Heart right ventricle (tissue), 16 donors: ENCODE results near the gene GDAP2. TPM values are rescaled to one million over a fixed set of nuclear protein-coding genes. Genes with fewer than 3 reads are reported as not detected.

Source experiments
- ATAC-seq, 8 donors: fragments of 200-7000 bp; cut with Tn5 transposase; one replicate each; pipeline ENCODE4 v1.9.1; 2020; ENCODE audit warnings: mild to moderate bottlenecking in 8 of 8, moderate library complexity in 8 of 8, moderate number of reproducible peaks in 1 of 8
- DNase-seq, 2 donors: peaks; one replicate each; pipeline ENCODE4 v3.0.0-alpha.2; 2020
- H3K27ac ChIP-seq, 10 donors: fragments of 200-600 bp; sonication (generic) in 2 of 10; one replicate each; pipeline versions ENCODE4 v1.5.0 to v1.8.0; 2020 to 2022; ENCODE audit warnings: mild to moderate bottlenecking in 3 of 10
- H3K27me3 ChIP-seq, 7 donors: fragments of 200-600 bp; one replicate each; pipeline ENCODE4 v1.8.0; 2021 to 2022; ENCODE audit warnings: mild to moderate bottlenecking in 2 of 7
- H3K36me3 ChIP-seq, 9 donors: fragments of 200-600 bp; sonication (generic) in 1 of 9; one replicate each; pipeline versions ENCODE4 v1.5.0 to v1.8.0; 2020 to 2022; ENCODE audit warnings: mild to moderate bottlenecking in 2 of 9
- H3K4me1 ChIP-seq, 9 donors: fragments of 200-600 bp; sonication (generic) in 1 of 9; one replicate each; pipeline versions ENCODE4 v1.5.0 to v1.8.0; 2020 to 2022; ENCODE audit warnings: mild to moderate bottlenecking in 4 of 9
- H3K4me3 ChIP-seq, 10 donors: fragments of 200-600 bp; sonication (generic) in 2 of 10; one replicate each; pipeline versions ENCODE4 v1.5.0 to v1.8.0; 2020 to 2022; ENCODE audit warnings: mild to moderate bottlenecking in 7 of 10, moderate library complexity in 2 of 10
- H3K9me3 ChIP-seq, 11 donors: fragments of 200-600 bp in 10 of 11; sonication (generic) in 2 of 11; one replicate each; pipeline versions ENCODE4 v1.5.0 to v1.8.0; 2013 to 2022; ENCODE audit warnings: mild to moderate bottlenecking in 2 of 11, control low read depth in 1 of 11, moderate library complexity in 1 of 11
- CTCF ChIP-seq, 9 donors: fragments of 200-600 bp; sonication (generic) in 2 of 9; IDR thresholded peaks; one replicate each; pipeline versions ENCODE4 v1.5.0 to v1.8.0; 2021 to 2022; ENCODE audit warnings: antibody characterized with exemption in 9 of 9, mild to moderate bottlenecking in 5 of 9, moderate library complexity in 1 of 9
- WGBS, 2 donors: extraction: QIAGEN DNeasy Blood & Tissue Kit; methylation state at CpG; one replicate each; pipeline ENCODE4 v1.1.7; 2013; ENCODE audit warnings: inconsistent platforms in 1 of 2; 5-methylcytosine and 5-hydroxymethylcytosine counted together
- intact Hi-C, 10 donors: fragments of 100-400 bp; cut with DNase I; formaldehyde crosslinking; loops; one replicate each; pipeline versions ENCODE4 v1.11.1 to v1.14.2; 2022
- long read RNA-seq, 3 donors: library from polyadenylated mRNA; unstranded; transcript quantifications; one replicate each; pipeline ENCODE4 v2.0.0, GENCODE V29; 2020 to 2021
- polyA plus RNA-seq, 2 donors: library from polyadenylated mRNA; stranded (reverse); fragments of 200-250 nt; gene quantifications; one replicate each; pipeline ENCODE4 v1.2.3, GENCODE V29; 2013
- total RNA-seq, 10 donors: library from RNA; stranded (reverse); fragmentation: NEBNext Ultra II Directional in 3 of 10; extraction: Animal tissue kit (Norgen Biotek cat#: 25700) in 3 of 10; gene quantifications; one replicate each; pipeline versions ENCODE4 v1.2.1 to v1.2.4, GENCODE V29; 2021 to 2023
- donor health status: Arrhythmogenic right ventricular cardiomyopathy.
- donor health status: ischemic (EF 13 %, LVEDD 7.1; RV severe dilation, severe dysfunction).
- donor health status: healthy with polysubstance abuse.
- donor health status: DM: no; HTN: yes; CAD: no.
- donor health status: DM: no; HTN: no; CAD: no.
- donor health status: ischemic (EF 25% LVEDD 6.9; RV normal size, moderate dysfunction).
- donor health status: ischemic (EF 25% LVEDD 5.7; RV mildly dilated, moderate dysfunction).
- donor health status: healthy.
- donor health status: DM: yes; HTN: yes; CAD: no.
- donor health status: Ischemic cardiomyopathy.
- donor health status: ischemic (EF 35%, LVEDD 5.7; RV mildly dilated, moderate dysfunction).
- donor health status: nonischemic (EF 11% LVEDD 7.7; RV severe dilation, severe dysfunction).
- donor health status: DM: yes; HTN: yes; CAD: no.
- donor health status: PGD.
- donor health status: ischemic (EF 29% LVEDD 5.4; RV normal size, mild dysfunction).
- donor health status: nonischemic (EF 23%, LVEDD 6.1; RV moderate dilation, normal function).

GDAP2 gene
- total RNA-seq = 10 to 100 TPM; 10.4 to 24.2 (median 20.3) TPM
- 1 to 10 TPM; 1.7 to 3.8 TPM for polyA plus RNA-seq
- long read RNA-seq, donor 1, full-length matches to known transcripts = 5 of 12 reads
- long read RNA-seq, donor 1, partial matches to known transcripts = 2 of 12 reads
- long read RNA-seq, donor 1, other reads (novel, unspliced or antisense) = 5 of 12 reads
- long read RNA-seq, donor 2, full-length matches to known transcripts = 4 of 11 reads
- long read RNA-seq, donor 2, partial matches to known transcripts = 1 of 11 reads
- long read RNA-seq, donor 2, other reads (novel, unspliced or antisense) = 6 of 11 reads
- long read RNA-seq, donor 3, full-length matches to known transcripts = 5 of 14 reads
- long read RNA-seq, donor 3, partial matches to known transcripts = 2 of 14 reads
- long read RNA-seq, donor 3, other reads (novel, unspliced or antisense) = 7 of 14 reads

GRCh38 chr1:117929343-117930172 lies at the start of gene GDAP2, which contains the start of gene WDR3:
TSS of gene GDAP2 (minus strand) at chr1:117929621. CDS start at chr1:117920357, 9,264 bp downstream.
TSS of gene WDR3 (plus strand) at chr1:117929739. CDS start at chr1:117933320, 3,581 bp downstream.
- no peak for TF ChIP-seq CTCF (IDR thresholded peaks at IDR 0.05)
- Histone ChIP-seq H3K4me1 (peaks cover 0 to 58% (median 36%) of the 10 kb centered on the region in 9 donors), H3K27ac (peak within 1 kb of the TSS; percentile 65 to 95 (median 89)), H3K9me3 (no peaks in the 10 kb centered on the region), H3K27me3 (no peaks in the 10 kb centered on the region), H3K4me3 (peak within 1 kb of the TSS; percentile 79 to 97 (median 90)), H3K36me3 (peaks cover 0 to 13% (median 0%) of the 10 kb centered on the region in 9 donors)
- DNase-seq (peak; percentile 94 to 97), ATAC-seq (peak; percentile 97 to 99 (median 99))
- intact Hi-C loops = loop anchor here in 1 of 10 donors (10.0 kb wide), 1 partner anchor 565 kb away; the partner anchor contains the start of gene MAN1A2
- WGBS, 2 donors = 0 to 1% methylated on average over 63 to 64 of the region's 64 CpGs

- Histone ChIP-seq H3K4me1 (no peaks in the 10 kb centered on the region), H3K9me3 (no peaks in the 10 kb centered on the region), H3K27ac (no peak overlapping the region), H3K36me3 (no peaks in the 10 kb centered on the region), H3K4me3 (no peak overlapping the region), H3K27me3 (peaks cover 0 to 14% (median 10%) of the 10 kb centered on the region in 7 donors)
- DNase-seq = no peak
- TF ChIP-seq CTCF (IDR thresholded peaks at IDR 0.05) = no peak
- intact Hi-C loops = no loop called here
- ATAC-seq = no peak
- WGBS, 2 donors = 76 to 82% methylated on average over 3 of the region's 3 CpGs
These were observed 47.0 kb upstream of the GDAP2 start for GRCh38 chr1:117976381-117976780.

GRCh38 chr1:117971777-117972176 lies 42.4 kb upstream of the GDAP2 start:
- ATAC-seq (no peak), DNase-seq (no peak)
- intact Hi-C loops = no loop called here
- Histone ChIP-seq H3K4me3 (no peak overlapping the region), H3K27ac (no peak overlapping the region), H3K4me1 (no peaks in the 10 kb centered on the region), H3K36me3 (no peaks in the 10 kb centered on the region), H3K27me3 (peaks cover 0 to 7% (median 0%) of the 10 kb centered on the region in 7 donors), H3K9me3 (no peaks in the 10 kb centered on the region)
- no peak for TF ChIP-seq CTCF (IDR thresholded peaks at IDR 0.05)

GRCh38 chr1:117970252-117970651 lies 40.8 kb upstream of the GDAP2 start:
- no peaks in the 10 kb centered on the region for H3K9me3 ChIP-seq

More at GRCh38 chr1:117970252-117970651, 40.8 kb upstream of the GDAP2 start:
- intact Hi-C loops = no loop called here
- 86 to 91% methylated on average over 9 of the region's 9 CpGs for WGBS, 2 donors
- Histone ChIP-seq H3K27me3 (peaks cover 0 to 7% (median 0%) of the 10 kb centered on the region in 7 donors), H3K4me3 (no peak overlapping the region), H3K36me3 (no peaks in the 10 kb centered on the region), H3K27ac (no peak overlapping the region), H3K4me1 (no peaks in the 10 kb centered on the region)
- ATAC-seq (no peak), DNase-seq (no peak)
- no peak for TF ChIP-seq CTCF (IDR thresholded peaks at IDR 0.05)
